GM12878 (cell line): ENCODE data around the gene EAF1. TPM values are rescaled to one million over a fixed set of nuclear protein-coding genes. Genes with fewer than 3 reads are reported as not detected.
A peak's percentile ranks its signal among the peaks of the same experiment; 100 is the strongest.
"Not testable (repeated sequence)": the region's sequence is repeated elsewhere in the genome, so short reads cannot be mapped to it uniquely, and the experiment has no call there.

Experiments used
- ATAC-seq: fragments of 200-7000 bp; cut with Tn5 transposase; 3 replicates; pipeline ENCODE4 v1.9.1; 2020; ENCODE audit warnings: mild to moderate bottlenecking, moderate library complexity
- BruUV-seq: library from RNA; stranded (reverse); fragments of 400-500 nt; replicated peaks from 2 replicates; lab custom pipeline; 2021; lab: Mats Ljungman, UMichigan
- CTCF ChIA-PET: fragments of 300-600 bp; sonication (Branson Sonifier 250); formaldehyde crosslinking; extraction: SDS; loops from one replicate; lab custom pipeline; 2021; ENCODE audit warnings: inconsistent platforms; lab: Yijun Ruan, JAX
- POLR2A ChIA-PET: fragments of 350-600 bp; formaldehyde crosslinking; extraction: SDS; loops from one replicate; lab custom pipeline; 2021; ENCODE audit warnings: inconsistent platforms; lab: Charles Lee
- RAD21 ChIA-PET: fragments of 300-600 bp; sonication (Branson Sonifier 250); formaldehyde crosslinking; loops from one replicate; lab custom pipeline; 2023; ENCODE audit warnings: antibody characterized with exemption; ENCODE audit not compliant: unreplicated experiment; lab: Charles Lee
- SMC1A ChIA-PET: fragments of 300-600 bp; sonication (Branson Sonifier 250); formaldehyde crosslinking; loops from one replicate; lab custom pipeline; 2023; ENCODE audit not compliant: unreplicated experiment, uncharacterized antibody; lab: Charles Lee
- DNase-seq: peaks from one replicate; pipeline ENCODE4 v3.0.0-alpha.2; 2011; ENCODE audit warnings: low read depth, low spot score
- FAIRE-seq: peaks from 3 replicates; lab custom pipeline; 2011; peaks lifted over from hg19 to GRCh38; lab: Jason Lieb, UNC
- H2AFZ ChIP-seq: 2 replicates; pipeline ENCODE4 v1.6.0; 2011; ENCODE audit warnings: low read depth, low read length, control low read depth; ENCODE audit not compliant: control insufficient read depth
- H3K27ac ChIP-seq: 2 replicates; pipeline ENCODE4 v1.5.1; 2011; ENCODE audit warnings: control low read depth; ENCODE audit not compliant: control insufficient read depth, insufficient read depth
- H3K27me3 ChIP-seq, 2 experiments: replicated peaks in 1 of 2; 2 replicates each; pipeline versions ENCODE4 v1.6.0 to v1.6.1; 2011; ENCODE audit warnings: low read length in 1 of 2; ENCODE audit not compliant: control insufficient read depth in 2 of 2, insufficient read depth in 2 of 2
- H3K36me3 ChIP-seq, 2 experiments: 2 replicates each; pipeline ENCODE4 v1.5.1; 2011; ENCODE audit warnings: low read length in 1 of 2; ENCODE audit not compliant: control insufficient read depth in 2 of 2, insufficient read depth in 2 of 2
- H3K4me1 ChIP-seq: 2 replicates; pipeline ENCODE4 v1.6.1; 2011; ENCODE audit warnings: mild to moderate bottlenecking, low read length, moderate library complexity, mixed read lengths; ENCODE audit not compliant: control insufficient read depth, insufficient read depth
- H3K4me2 ChIP-seq: 2 replicates; pipeline ENCODE4 v1.6.0; 2011; ENCODE audit warnings: control low read depth; ENCODE audit not compliant: control insufficient read depth, insufficient read depth
- H3K4me3 ChIP-seq: fragments of 200-600 bp; sonication (generic); 2 replicates; pipeline ENCODE4 v1.5.1; 2016
- H3K79me2 ChIP-seq: 2 replicates; pipeline ENCODE4 v1.6.0; 2011; ENCODE audit warnings: low read length; ENCODE audit not compliant: control insufficient read depth, insufficient read depth
- H3K9ac ChIP-seq: 2 replicates; pipeline ENCODE4 v1.8.0; 2011; ENCODE audit warnings: low read length, control low read depth, mixed read lengths; ENCODE audit not compliant: control insufficient read depth, insufficient read depth
- H3K9me3 ChIP-seq: replicated peaks from 3 replicates; pipeline ENCODE4 v1.5.1; 2011; ENCODE audit warnings: mild to moderate bottlenecking, low read length; ENCODE audit not compliant: control insufficient read depth, insufficient read depth
- H4K20me1 ChIP-seq: 2 replicates; pipeline ENCODE4 v1.6.0; 2011; ENCODE audit not compliant: control insufficient read depth, insufficient read depth
- CBFB ChIP-seq: IDR thresholded peaks from 2 replicates; pipeline ENCODE4 v1.6.1; 2016; ENCODE audit warnings: antibody characterized with exemption, low read depth
- IKZF1 ChIP-seq: fragments of 450-650 bp; conservative IDR thresholded peaks from 2 replicates; pipeline ENCODE4 v1.6.1; 2017; ENCODE audit warnings: antibody characterized with exemption, mild to moderate bottlenecking
- MTA2 ChIP-seq: fragments of 450-650 bp; IDR thresholded peaks from 2 replicates; pipeline ENCODE4 v1.6.1; 2016; ENCODE audit warnings: low read depth, mild to moderate bottlenecking, moderate library complexity
- NR2F1 ChIP-seq: fragments of 450-650 bp; conservative IDR thresholded peaks from 2 replicates; pipeline ENCODE4 v1.6.1; 2017; ENCODE audit warnings: mild to moderate bottlenecking
- POU2F2 ChIP-seq: IDR thresholded peaks from 3 replicates; pipeline ENCODE4 v1.6.1; 2011; ENCODE audit warnings: low read depth, mild to moderate bottlenecking, low read length, borderline replicate concordance
- RAD21 ChIP-seq: IDR thresholded peaks from 2 replicates; pipeline ENCODE4 v1.6.1; 2011; ENCODE audit warnings: mild to moderate bottlenecking, low read depth, low read length, moderate library complexity; ENCODE audit not compliant: insufficient read depth
- RUNX3 ChIP-seq: IDR thresholded peaks from 2 replicates; pipeline ENCODE4 v1.6.1; 2012; ENCODE audit warnings: low read length, inconsistent platforms
- YY1 ChIP-seq: IDR thresholded peaks from 2 replicates; pipeline ENCODE4 v1.6.1; 2011; ENCODE audit warnings: low read depth, mild to moderate bottlenecking, low read length
- WGBS: methylation state at CpG from one replicate; pipeline ENCODE4 v1.1.6; 2016; ENCODE audit warnings: low lambda C conversion rate; ENCODE audit not compliant: insufficient replicate concordance, insufficient coverage; ENCODE audit errors: missing lambda C conversion rate; 5-methylcytosine and 5-hydroxymethylcytosine counted together
- in situ Hi-C: fragments of 300-500 bp; cut with MboI; formaldehyde crosslinking; loops from 9 replicates; pipeline ENCODE4 v1.14.3; 2018; ENCODE audit warnings: mixed read lengths
- intact Hi-C: fragments of 100-400 bp; cut with micrococcal nuclease; formaldehyde crosslinking; loops from one replicate; pipeline ENCODE4 v1.14.2; 2022; ENCODE audit not compliant: unreplicated experiment
- polyA plus RNA-seq, 11 experiments: library from polyadenylated mRNA; depleted of rRNA in 4 of 11; unstranded in 6 of 11; stranded (reverse) in 5 of 11; fragments of >200 nt; fragmentation: Nextera tagmentation in 4 of 11; fragmentation: Illumina TruSeq in 1 of 11; extraction: Ambion mirVana in 4 of 11; extraction: Trizol in 1 of 11; gene quantifications; 1 replicate in 1 of 11; 2 replicates in 10 of 11; pipeline versions ENCODE4 v1.2.1 to v1.2.3, GENCODE V29; 2011 to 2016; ENCODE audit warnings: inconsistent platforms in 2 of 11, missing spikeins in 2 of 11, low read depth in 1 of 11
- total RNA-seq, 4 experiments: library from RNA; depleted of rRNA in 3 of 4; stranded (reverse); fragments of >200 nt in 3 of 4; fragmentation: Illumina TruSeq in 1 of 4; extraction: Trizol in 1 of 4; gene quantifications; 2 replicates each; pipeline versions ENCODE4 v1.2.1 to v1.2.3, GENCODE V29; 2013 to 2021
- TF ChIP-seq, protein P1 (sequence below): fragments of 450-650 bp; IDR thresholded peaks from 2 replicates; pipeline ENCODE4 v1.6.1; 2017; ENCODE audit warnings: mild to moderate bottlenecking, moderate library complexity
- TF ChIP-seq, protein P2 (sequence below): fragments of 450-650 bp; formaldehyde crosslinking; IDR thresholded peaks from 2 replicates; pipeline ENCODE4 v1.4.0; 2022; ENCODE audit warnings: mild to moderate bottlenecking, moderate library complexity
- TF ChIP-seq, protein P3 (sequence below): fragments of 450-650 bp; formaldehyde crosslinking; IDR thresholded peaks from 2 replicates; pipeline ENCODE4 v1.4.0; 2020; ENCODE audit warnings: mild to moderate bottlenecking, moderate library complexity

Gene EAF1
- total and polyA plus RNA-seq, 10 of the 15 experiments (the other 5 are each of a cell fraction or from before 2014, with no cell fraction given), result 6.8 to 21.6 (median 15.6) TPM

DNA sequence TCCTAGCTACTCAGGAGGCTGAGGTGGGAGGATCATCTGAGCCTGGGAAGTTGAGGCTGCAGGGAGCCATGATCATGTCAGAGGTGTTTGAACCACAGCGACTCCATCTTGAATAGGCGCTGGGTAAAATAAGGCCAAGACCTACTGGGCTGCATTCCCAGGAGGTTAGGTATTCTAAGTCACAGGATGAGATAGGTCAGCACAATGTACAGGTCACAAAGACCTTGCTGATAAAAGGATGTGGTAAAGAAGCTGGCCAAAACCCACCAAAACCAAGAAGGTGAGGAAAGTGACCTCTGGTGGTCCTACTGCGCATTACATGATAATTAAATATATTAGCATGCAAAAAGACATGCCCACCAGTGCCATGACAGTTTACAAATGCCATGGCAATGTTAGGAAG is 28.7 kb upstream of the EAF1 start:
- ChIA-PET SMC1A (interaction anchor here (0.7 to 5.4 kb wide), 9 partner anchors 13 to 158 kb away, joined by 3 to 68 read pairs (median 4); no protein-coding TSS in a partner anchor), CTCF (interaction anchor here (0.6 to 10.1 kb wide), 16 partner anchors 9 to 291 kb away, joined by 3 to 302 read pairs (median 5); partner anchors contain the start of gene CAPN7), RAD21 (interaction anchor here (1.0 to 5.2 kb wide), 8 partner anchors 10 to 195 kb away, joined by 3 to 70 read pairs (median 6); partner anchors contain the start of gene CAPN7)
- DNase-seq, H4K20me1 ChIP-seq, POLR2A ChIA-PET, H3K27me3 ChIP-seq, H3K4me1 ChIP-seq, H3K4me3 ChIP-seq, H3K9me3 ChIP-seq, H3K27ac ChIP-seq, BruUV-seq, H2AFZ ChIP-seq, H3K79me2 ChIP-seq, H3K4me2 ChIP-seq, H3K9ac ChIP-seq, H3K36me3 ChIP-seq, in situ Hi-C loops: not testable (repeated sequence)
- intact Hi-C loops, result loop anchor here (1.0 to 2.0 kb wide), 3 partner anchors 14 to 130 kb away; no protein-coding TSS in a partner anchor
- WGBS, result 67% methylated on average over 3 of the region's 3 CpGs
- FAIRE-seq, result peak; percentile 81
- ATAC-seq, result peak; percentile 94
- TF ChIP-seq, protein P1, sequence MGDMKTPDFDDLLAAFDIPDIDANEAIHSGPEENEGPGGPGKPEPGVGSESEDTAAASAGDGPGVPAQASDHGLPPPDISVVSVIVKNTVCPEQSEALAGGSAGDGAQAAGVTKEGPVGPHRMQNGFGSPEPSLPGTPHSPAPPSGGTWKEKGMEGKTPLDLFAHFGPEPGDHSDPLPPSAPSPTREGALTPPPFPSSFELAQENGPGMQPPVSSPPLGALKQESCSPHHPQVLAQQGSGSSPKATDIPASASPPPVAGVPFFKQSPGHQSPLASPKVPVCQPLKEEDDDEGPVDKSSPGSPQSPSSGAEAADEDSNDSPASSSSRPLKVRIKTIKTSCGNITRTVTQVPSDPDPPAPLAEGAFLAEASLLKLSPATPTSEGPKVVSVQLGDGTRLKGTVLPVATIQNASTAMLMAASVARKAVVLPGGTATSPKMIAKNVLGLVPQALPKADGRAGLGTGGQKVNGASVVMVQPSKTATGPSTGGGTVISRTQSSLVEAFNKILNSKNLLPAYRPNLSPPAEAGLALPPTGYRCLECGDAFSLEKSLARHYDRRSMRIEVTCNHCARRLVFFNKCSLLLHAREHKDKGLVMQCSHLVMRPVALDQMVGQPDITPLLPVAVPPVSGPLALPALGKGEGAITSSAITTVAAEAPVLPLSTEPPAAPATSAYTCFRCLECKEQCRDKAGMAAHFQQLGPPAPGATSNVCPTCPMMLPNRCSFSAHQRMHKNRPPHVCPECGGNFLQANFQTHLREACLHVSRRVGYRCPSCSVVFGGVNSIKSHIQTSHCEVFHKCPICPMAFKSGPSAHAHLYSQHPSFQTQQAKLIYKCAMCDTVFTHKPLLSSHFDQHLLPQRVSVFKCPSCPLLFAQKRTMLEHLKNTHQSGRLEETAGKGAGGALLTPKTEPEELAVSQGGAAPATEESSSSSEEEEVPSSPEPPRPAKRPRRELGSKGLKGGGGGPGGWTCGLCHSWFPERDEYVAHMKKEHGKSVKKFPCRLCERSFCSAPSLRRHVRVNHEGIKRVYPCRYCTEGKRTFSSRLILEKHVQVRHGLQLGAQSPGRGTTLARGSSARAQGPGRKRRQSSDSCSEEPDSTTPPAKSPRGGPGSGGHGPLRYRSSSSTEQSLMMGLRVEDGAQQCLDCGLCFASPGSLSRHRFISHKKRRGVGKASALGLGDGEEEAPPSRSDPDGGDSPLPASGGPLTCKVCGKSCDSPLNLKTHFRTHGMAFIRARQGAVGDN, result peak; percentile 92
- TF ChIP-seq RUNX3, result peak; percentile 83
- TF ChIP-seq MTA2, result 0 out of 2 replicates have a peak, but pooled peaks have one; percentile 11
- TF ChIP-seq, protein P2, sequence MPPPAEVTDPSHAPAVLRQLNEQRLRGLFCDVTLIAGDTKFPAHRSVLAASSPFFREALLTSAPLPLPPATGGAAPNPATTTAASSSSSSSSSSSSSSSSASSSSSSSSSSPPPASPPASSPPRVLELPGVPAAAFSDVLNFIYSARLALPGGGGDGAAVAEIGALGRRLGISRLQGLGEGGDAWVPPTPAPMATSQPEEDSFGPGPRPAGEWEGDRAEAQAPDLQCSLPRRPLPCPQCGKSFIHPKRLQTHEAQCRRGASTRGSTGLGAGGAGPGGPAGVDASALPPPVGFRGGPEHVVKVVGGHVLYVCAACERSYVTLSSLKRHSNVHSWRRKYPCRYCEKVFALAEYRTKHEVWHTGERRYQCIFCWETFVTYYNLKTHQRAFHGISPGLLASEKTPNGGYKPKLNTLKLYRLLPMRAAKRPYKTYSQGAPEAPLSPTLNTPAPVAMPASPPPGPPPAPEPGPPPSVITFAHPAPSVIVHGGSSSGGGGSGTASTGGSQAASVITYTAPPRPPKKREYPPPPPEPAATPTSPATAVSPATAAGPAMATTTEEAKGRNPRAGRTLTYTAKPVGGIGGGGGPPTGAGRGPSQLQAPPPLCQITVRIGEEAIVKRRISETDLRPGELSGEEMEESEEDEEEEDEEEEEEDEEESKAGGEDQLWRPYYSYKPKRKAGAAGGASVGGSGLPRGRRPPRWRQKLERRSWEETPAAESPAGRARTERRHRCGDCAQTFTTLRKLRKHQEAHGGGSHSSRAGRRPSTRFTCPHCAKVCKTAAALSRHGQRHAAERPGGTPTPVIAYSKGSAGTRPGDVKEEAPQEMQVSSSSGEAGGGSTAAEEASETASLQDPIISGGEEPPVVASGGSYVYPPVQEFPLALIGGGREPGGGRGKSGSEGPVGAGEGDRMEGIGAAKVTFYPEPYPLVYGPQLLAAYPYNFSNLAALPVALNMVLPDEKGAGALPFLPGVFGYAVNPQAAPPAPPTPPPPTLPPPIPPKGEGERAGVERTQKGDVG, result peak; percentile 83
- peak; percentile 59; the same call in 1 of the 2 replicates for TF ChIP-seq CBFB
- peak; percentile 73 for TF ChIP-seq RAD21
- TF ChIP-seq, protein P3, sequence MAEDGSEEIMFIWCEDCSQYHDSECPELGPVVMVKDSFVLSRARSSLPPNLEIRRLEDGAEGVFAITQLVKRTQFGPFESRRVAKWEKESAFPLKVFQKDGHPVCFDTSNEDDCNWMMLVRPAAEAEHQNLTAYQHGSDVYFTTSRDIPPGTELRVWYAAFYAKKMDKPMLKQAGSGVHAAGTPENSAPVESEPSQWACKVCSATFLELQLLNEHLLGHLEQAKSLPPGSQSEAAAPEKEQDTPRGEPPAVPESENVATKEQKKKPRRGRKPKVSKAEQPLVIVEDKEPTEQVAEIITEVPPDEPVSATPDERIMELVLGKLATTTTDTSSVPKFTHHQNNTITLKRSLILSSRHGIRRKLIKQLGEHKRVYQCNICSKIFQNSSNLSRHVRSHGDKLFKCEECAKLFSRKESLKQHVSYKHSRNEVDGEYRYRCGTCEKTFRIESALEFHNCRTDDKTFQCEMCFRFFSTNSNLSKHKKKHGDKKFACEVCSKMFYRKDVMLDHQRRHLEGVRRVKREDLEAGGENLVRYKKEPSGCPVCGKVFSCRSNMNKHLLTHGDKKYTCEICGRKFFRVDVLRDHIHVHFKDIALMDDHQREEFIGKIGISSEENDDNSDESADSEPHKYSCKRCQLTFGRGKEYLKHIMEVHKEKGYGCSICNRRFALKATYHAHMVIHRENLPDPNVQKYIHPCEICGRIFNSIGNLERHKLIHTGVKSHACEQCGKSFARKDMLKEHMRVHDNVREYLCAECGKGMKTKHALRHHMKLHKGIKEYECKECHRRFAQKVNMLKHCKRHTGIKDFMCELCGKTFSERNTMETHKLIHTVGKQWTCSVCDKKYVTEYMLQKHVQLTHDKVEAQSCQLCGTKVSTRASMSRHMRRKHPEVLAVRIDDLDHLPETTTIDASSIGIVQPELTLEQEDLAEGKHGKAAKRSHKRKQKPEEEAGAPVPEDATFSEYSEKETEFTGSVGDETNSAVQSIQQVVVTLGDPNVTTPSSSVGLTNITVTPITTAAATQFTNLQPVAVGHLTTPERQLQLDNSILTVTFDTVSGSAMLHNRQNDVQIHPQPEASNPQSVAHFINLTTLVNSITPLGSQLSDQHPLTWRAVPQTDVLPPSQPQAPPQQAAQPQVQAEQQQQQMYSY (CRISPR knock-in tag), result peak; percentile 80
- peak; percentile 34; the same call in 1 of the 2 replicates for TF ChIP-seq IKZF1
- TF ChIP-seq NR2F1, result peak; percentile 49
- 0 out of 2 replicates have a peak, but pooled peaks have one; percentile 21 for TF ChIP-seq YY1
- TF ChIP-seq POU2F2, result 0 out of 3 replicates have a peak, but pooled peaks have one; percentile 54
